HG03108 (cell line): ENCODE measurements around the gene SLC22A31.

Experiments used
- ATAC-seq: cut with Tn5 transposase; IDR thresholded peaks from one replicate; pipeline ENCODE4 v1.9.1; 2021; ENCODE audit warnings: moderate library complexity; ENCODE audit not compliant: unreplicated experiment

The SLC22A31 gene

GRCh38 chr16:89217138-89217387 is 16.7 kb upstream of the SLC22A31 start:
- ATAC-seq: no peak

GRCh38 chr16:89216315-89217137 is 16.2 kb upstream of the SLC22A31 start:
- no peak for ATAC-seq

DNA sequence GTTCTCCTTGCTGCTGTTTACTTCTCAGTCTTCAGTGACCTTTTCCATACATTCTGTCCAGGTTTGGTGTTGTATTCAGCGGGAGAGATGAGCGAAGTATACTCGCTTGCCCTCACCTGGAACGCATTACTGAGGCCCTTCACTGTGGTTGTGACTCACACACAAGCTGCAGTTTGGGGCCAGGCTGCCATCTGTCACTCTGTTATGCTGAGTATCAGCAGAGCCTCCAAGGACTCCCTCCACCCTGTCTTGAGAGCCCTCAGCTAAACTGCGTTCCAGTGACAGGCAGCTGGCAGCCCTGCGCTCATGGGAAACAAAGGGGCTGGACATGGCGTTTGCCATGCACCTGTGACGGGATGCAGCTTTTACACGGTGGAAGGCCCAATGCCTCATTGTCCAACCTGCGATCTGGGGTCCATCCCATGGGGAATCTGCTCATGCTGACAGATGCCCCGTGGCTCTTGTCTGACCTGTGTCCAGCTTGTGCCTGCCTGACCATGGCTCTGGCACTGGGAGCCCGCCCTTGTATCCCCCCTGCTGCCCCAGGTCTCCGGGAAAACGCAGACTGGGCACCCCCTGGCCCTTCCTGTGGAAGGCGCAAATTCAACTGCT is 10.7 kb upstream of the SLC22A31 start:
- no peak for ATAC-seq

DNA sequence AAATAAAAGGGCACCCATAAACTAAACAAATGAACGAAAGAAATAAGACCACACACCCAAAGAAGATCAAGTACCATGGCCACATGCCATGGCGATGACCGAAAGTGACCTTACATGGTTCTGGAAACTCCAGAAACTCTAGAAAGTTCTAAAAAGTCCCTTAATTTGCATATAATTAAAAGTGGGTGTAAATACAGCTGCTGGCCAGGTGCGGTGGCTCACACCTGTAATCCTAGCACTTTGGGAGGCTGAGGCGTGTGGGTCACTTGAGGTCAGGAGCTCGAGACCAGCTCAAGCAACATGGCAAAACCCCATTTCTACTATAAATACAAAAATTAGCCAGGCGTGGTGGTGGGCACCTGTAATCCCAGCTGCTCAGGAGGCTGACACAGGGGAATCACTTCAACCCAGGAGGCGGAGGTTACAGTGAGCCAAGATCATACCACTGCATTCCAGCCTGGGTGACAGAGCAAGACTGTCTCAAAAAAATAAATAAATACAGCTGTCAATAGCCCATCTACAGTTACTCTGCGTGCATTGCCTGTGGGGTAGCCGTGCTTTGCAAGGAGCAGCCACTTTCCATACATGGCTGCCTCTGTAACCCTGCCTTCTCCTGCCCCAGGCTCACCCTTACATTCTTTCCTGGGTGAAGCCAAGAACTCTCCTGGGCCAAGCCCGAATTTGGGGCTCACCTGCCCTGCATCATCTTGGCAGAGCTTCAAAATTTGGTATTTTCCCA is 10.0 kb upstream of the SLC22A31 start:
- no peak for ATAC-seq

GRCh38 chr16:89209522-89210044 is 9.2 kb upstream of the SLC22A31 start:
- no peak for ATAC-seq

DNA sequence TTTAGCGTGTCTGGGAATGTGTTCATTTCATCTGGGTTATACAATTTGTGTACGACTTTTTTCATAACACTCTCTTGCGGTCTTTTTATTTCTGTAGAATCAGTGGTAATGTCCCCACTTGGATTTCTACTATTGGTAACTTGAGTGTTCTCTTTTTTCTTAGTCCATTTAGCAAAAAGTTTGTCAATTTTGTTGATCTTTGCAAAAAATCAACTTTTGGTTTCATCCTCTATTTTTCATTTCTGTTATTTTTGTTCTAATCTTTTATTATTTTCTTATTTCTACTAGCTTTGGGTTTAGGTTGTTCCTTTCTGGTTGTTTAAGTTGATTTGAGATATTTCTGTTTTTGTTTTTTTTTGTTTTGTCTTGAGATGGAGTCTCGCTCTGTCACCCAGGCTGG is 7.7 kb upstream of the SLC22A31 start:
- no peak for ATAC-seq

DNA sequence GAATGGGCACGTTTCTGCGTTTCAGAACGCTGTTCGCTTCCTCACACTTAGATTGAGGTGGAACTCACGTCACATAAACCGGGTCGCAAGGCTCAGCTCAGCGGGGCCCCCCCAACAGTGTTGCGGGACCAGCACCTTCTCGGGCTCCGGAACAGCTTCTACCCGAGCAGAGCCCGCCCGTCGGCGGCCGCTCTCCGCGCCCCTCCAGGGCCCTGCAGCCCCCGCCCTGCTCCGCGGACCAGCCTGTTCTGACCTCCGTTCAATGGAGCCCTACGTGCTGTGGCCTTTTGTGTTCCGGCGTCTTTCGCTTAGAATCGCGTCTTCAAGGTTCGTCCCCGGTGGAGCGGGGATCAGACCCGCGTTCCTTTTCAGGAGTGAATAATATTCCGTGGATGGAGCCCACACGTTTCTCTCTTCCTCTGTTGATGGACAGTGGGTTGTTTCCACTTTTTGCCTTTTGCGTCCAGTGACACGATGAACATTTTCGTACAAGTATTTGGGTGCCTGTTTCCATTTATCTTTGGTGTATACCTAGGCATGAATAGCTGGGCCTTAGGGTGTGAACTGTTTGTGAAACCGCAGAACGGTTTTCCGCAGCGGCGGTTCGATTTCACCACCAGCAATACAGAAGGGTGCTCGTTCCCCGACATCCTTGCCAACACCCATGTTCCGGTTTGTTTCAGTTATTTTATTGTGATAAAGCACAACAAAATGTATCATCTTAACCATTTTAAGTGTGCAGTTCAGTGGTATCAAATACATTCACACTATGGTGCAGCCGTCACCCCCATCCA is 2.3 kb upstream of the SLC22A31 start:
- ATAC-seq: no peak

DNA sequence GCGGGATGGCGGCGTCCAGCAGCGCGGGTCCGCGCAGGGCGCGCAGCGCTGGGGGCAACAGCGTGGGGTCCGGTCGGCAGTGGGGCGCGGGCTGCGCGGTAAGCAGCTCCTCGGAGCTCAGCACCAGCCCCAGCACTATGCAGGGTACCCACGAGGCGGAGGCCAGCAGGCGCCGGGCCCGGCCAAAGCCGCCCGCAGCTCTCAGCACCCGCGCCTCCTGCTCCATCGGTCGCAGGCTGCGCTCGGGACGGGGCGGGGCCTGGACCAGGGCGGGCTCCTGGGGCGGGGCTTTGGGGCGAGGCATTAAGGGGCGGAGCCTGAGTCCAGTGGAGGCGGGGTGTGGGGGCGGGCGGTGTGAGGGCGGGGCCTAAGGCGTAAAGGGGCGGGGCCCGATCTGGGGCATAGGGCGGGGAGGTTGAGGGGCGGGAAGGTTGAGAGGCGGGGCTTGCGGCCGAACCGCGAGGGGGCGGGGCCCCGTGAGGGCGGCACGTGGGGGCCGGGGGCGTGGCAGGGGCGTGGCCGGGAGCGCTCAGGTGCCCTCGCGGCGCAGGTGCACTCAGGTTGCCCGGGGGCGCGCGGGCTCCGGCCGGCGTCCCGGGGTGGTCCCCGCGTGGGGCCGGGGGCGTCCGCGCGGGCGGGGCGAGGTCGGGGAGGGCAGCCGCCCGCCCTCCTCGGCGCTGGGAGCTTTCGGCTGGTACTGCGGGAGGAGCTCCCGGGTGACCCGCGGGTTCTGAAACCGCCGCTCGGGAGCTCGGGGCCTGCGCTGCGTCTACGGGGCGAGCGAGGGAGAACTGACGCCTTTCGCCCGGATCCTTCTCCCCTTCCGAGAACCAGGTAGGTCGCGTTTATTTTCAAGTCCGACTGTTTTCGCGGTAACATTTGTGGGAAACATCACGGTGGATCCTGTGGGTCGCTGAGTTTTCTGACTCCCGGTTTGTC is 1.4 kb upstream of the SLC22A31 start:
- ATAC-seq: no peak

DNA sequence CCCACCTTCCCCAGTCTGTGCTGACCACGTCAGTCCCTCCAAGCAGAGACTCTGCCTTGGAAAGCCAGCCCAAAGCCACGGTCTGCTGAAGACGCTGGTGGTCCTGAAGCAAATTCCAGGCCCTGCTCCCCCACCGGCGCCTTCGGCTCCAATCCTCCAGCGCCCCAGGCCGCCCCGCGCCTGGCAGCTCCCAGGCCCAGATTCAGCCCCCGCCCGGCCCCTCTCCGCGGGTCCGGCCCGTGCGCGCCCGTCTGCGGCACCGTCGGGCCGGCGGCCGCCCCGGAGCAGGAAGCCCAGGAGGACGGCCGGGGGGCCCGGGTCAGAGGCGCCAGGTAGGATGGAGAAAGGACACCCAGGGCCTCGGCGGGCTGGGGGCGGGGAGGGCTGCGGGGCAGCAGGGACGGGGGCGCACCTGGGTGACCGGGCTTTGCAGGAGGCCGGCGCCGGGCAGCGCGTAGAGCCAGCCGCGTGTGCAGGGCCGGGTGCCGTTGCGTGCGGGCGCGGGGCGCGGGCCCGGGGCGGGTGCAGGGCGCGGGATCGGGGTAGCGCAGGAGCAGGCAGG is 594 bp upstream of the SLC22A31 start:
- ATAC-seq: no peak

- no peak for ATAC-seq
Measured at GRCh38 chr16:89199241-89200123, 855 bp downstream of the SLC22A31 start.

- no peak for ATAC-seq
Measured at GRCh38 chr16:89198417-89199240, 1.7 kb downstream of the SLC22A31 start.

DNA sequence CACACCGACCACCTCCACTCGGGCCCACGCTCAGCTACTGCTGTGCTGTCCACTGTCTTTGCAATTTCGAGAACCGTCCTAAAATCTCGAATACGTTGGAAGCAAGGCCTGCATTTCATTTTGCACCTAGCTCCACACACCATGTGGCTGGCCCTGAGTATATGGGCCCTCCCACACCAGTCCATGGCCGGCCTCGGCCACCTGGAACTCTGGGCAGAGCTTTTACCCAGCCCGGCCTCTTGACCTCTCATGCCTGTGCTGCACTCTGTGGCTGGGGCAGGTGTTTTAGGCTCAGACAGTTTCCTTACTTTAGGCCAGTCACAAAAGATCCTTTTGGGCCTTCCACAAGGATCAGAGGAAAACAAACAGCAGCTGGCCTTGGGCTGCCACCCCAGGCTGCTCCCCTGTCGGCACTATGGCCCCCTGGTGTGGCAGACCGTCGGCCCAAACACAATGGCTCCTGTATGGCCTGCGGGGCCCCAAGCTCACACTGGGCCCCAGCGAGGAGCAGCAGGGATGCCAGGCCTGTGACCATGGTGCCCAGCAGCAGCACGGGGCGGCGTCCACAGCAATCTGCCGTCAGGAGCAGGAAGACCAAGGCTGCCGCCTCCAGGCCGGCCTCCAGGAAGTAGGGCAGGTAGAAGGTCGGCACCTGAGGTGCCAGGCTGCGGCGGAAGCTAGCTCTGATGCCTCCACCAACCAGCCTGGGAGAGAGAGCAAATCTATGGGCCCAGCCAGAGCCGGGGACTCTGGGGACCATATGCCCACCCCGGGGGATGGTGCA is 2.5 kb downstream of the SLC22A31 start:
- no peak for ATAC-seq

- no peak for ATAC-seq
Measured at GRCh38 chr16:89197033-89197632, 3.2 kb downstream of the SLC22A31 start.

GRCh38 chr16:89195521-89196171 is 4.7 kb downstream of the SLC22A31 start:
- no peak for ATAC-seq

- no peak for ATAC-seq
Measured at GRCh38 chr16:89194340-89195311, 5.7 kb downstream of the SLC22A31 start.
